H1 (cell line): ENCODE data around the gene CLEC18B. TPM values are rescaled to one million over a fixed set of nuclear protein-coding genes. Genes with fewer than 3 reads are reported as not detected.

Experiments
- CTCF ChIA-PET: fragments of 300-600 bp; sonication (Branson Sonifier 250); formaldehyde crosslinking; loops from one replicate; lab custom pipeline; 2021; ENCODE audit not compliant: partially characterized antibody; lab: Charles Lee
- POLR2A ChIA-PET: fragments of 300-600 bp; sonication (Branson Sonifier 250); formaldehyde crosslinking; loops from one replicate; lab custom pipeline; 2021; ENCODE audit warnings: inconsistent platforms; ENCODE audit not compliant: partially characterized antibody; lab: Charles Lee
- DNase-seq, 2 experiments: peaks; one replicate each; pipeline versions ENCODE4 v3.0.0 to v3.0.0-alpha.2; 2010 to 2022; ENCODE audit warnings: low spot score in 2 of 2, low read depth in 1 of 2, mixed read lengths in 1 of 2
- FAIRE-seq: peaks from 2 replicates; lab custom pipeline; 2011; peaks lifted over from hg19 to GRCh38; lab: Jason Lieb, UNC
- H2AFZ ChIP-seq: 2 replicates; pipeline ENCODE4 v1.8.1; 2012; ENCODE audit warnings: low read length, inconsistent platforms
- H2AK5ac ChIP-seq: 2 replicates; pipeline ENCODE4 v1.6.1; 2013; ENCODE audit warnings: low read depth, low read length
- H2BK120ac ChIP-seq: replicated peaks from 2 replicates; pipeline ENCODE3; 2013; ENCODE audit warnings: low read depth, low read length, inconsistent platforms
- H2BK12ac ChIP-seq: 2 replicates; pipeline ENCODE4 v1.6.1; 2013; ENCODE audit warnings: low read depth, low read length
- H2BK15ac ChIP-seq: 2 replicates; pipeline ENCODE4 v1.6.1; 2013; ENCODE audit warnings: low read length
- H2BK20ac ChIP-seq: 2 replicates; pipeline ENCODE4 v1.6.1; 2013; ENCODE audit warnings: low read length
- H2BK5ac ChIP-seq: 2 replicates; pipeline ENCODE4 v1.6.1; 2013; ENCODE audit warnings: low read depth, low read length
- H3K14ac ChIP-seq: 2 replicates; pipeline ENCODE4 v1.6.1; 2013; ENCODE audit warnings: inconsistent platforms; ENCODE audit not compliant: insufficient read length
- H3K18ac ChIP-seq: 2 replicates; pipeline ENCODE4 v1.6.1; 2013; ENCODE audit warnings: low read length; ENCODE audit errors: extremely low read depth
- H3K23ac ChIP-seq: 2 replicates; pipeline ENCODE4 v1.6.1; 2013; ENCODE audit warnings: inconsistent platforms; ENCODE audit not compliant: insufficient read length
- H3K23me2 ChIP-seq: 2 replicates; pipeline ENCODE4 v1.6.1; 2013; ENCODE audit warnings: low read depth, low read length
- H3K27ac ChIP-seq: 2 replicates; pipeline ENCODE4 v1.6.1; 2011; ENCODE audit warnings: low read depth, low read length, inconsistent platforms
- H3K27me3 ChIP-seq, 4 experiments: replicated peaks in 1 of 4; 1 replicate in 1 of 4; 2 replicates in 3 of 4; pipeline versions ENCODE4 v1.6.1 to v1.8.1; 2011 to 2013; ENCODE audit warnings: low read length in 3 of 4, mild to moderate bottlenecking in 3 of 4, inconsistent platforms in 2 of 4, mixed read lengths in 2 of 4, moderate library complexity in 1 of 4; ENCODE audit not compliant: control insufficient read depth in 3 of 4, insufficient read depth in 3 of 4; ENCODE audit errors: extremely low read depth in 1 of 4
- H3K36me3 ChIP-seq, 4 experiments: 2 replicates each; pipeline versions ENCODE4 v1.6.1 to v1.8.1; 2011 to 2013; ENCODE audit warnings: mild to moderate bottlenecking in 4 of 4, low read length in 3 of 4, moderate library complexity in 2 of 4, control low read depth in 1 of 4, inconsistent platforms in 1 of 4; ENCODE audit not compliant: insufficient read depth in 4 of 4, control insufficient read depth in 2 of 4
- H3K4ac ChIP-seq: replicated peaks from 2 replicates; pipeline ENCODE3; 2013; ENCODE audit warnings: low read length, low read depth, mixed read lengths, inconsistent platforms; ENCODE audit not compliant: insufficient read length
- H3K4me1 ChIP-seq, 4 experiments: replicated peaks in 1 of 4; 1 replicate in 1 of 4; 2 replicates in 3 of 4; pipeline versions ENCODE4 v1.6.1 to v1.8.1; 2011 to 2013; ENCODE audit warnings: low read length in 3 of 4, inconsistent platforms in 2 of 4, mixed read lengths in 1 of 4; ENCODE audit not compliant: insufficient read depth in 4 of 4, control insufficient read depth in 3 of 4
- H3K4me2 ChIP-seq, 2 experiments: 2 replicates each; pipeline versions ENCODE4 v1.6.1 to v1.8.1; 2011 to 2013; ENCODE audit warnings: low read depth in 2 of 2, low read length in 2 of 2, control low read depth in 1 of 2, inconsistent platforms in 1 of 2, mild to moderate bottlenecking in 1 of 2; ENCODE audit not compliant: insufficient read depth in 1 of 2
- H3K4me3 ChIP-seq, 4 experiments: fragments of 200-600, 300-600 bp in 1 of 4; sonication (generic), shearing (Covaris generic), sonication (Bioruptor Twin) in 1 of 4; 2 replicates each; pipeline versions ENCODE4 v1.5.1 to v1.8.1; 2011 to 2016; ENCODE audit warnings: low read length in 4 of 4, low read depth in 3 of 4, control low read depth in 2 of 4, inconsistent platforms in 2 of 4, mild to moderate bottlenecking in 2 of 4, mixed read lengths in 1 of 4, moderate library complexity in 1 of 4; ENCODE audit not compliant: insufficient read depth in 2 of 4; ENCODE audit errors: extremely low read depth in 1 of 4
- H3K56ac ChIP-seq: replicated peaks from 2 replicates; pipeline ENCODE3; 2013; ENCODE audit warnings: low read depth, mild to moderate bottlenecking, mixed read lengths, low read length, inconsistent platforms; ENCODE audit not compliant: insufficient read length
- H3K79me1 ChIP-seq: 2 replicates; pipeline ENCODE4 v1.6.1; 2013; ENCODE audit warnings: low read depth, low read length, control low read depth
- H3K79me2 ChIP-seq, 2 experiments: 2 replicates each; pipeline versions ENCODE4 v1.6.1 to v1.8.1; 2012 to 2013; ENCODE audit warnings: low read length in 2 of 2, mild to moderate bottlenecking in 2 of 2, inconsistent platforms in 1 of 2; ENCODE audit not compliant: insufficient read depth in 2 of 2, control insufficient read depth in 1 of 2
- H3K9ac ChIP-seq, 4 experiments: replicated peaks in 1 of 4; 1 replicate in 1 of 4; 2 replicates in 3 of 4; pipeline versions ENCODE4 v1.6.1 to v1.8.1; 2011 to 2013; ENCODE audit warnings: low read depth in 3 of 4, low read length in 3 of 4, control low read depth in 2 of 4, mild to moderate bottlenecking in 2 of 4, moderate library complexity in 2 of 4, inconsistent platforms in 1 of 4; ENCODE audit errors: extremely low read depth in 1 of 4
- H3K9me3 ChIP-seq, 2 experiments: 2 replicates each; pipeline versions ENCODE4 v1.6.1 to v1.8.1; 2012 to 2013; ENCODE audit warnings: mild to moderate bottlenecking in 2 of 2, moderate library complexity in 2 of 2, control low read depth in 1 of 2, inconsistent platforms in 1 of 2, low read depth in 1 of 2, low read length in 1 of 2, mixed read lengths in 1 of 2; ENCODE audit not compliant: insufficient read depth in 2 of 2
- H4K20me1 ChIP-seq, 2 experiments: replicated peaks in 1 of 2; 2 replicates each; pipeline versions ENCODE3 to v1.8.1; 2011 to 2013; ENCODE audit warnings: inconsistent platforms in 2 of 2, low read length in 2 of 2, mild to moderate bottlenecking in 1 of 2; ENCODE audit not compliant: insufficient read depth in 2 of 2, control insufficient read depth in 1 of 2
- H4K5ac ChIP-seq: 2 replicates; pipeline ENCODE4 v1.6.1; 2013; ENCODE audit warnings: low read length, low read depth, mixed read lengths, inconsistent platforms; ENCODE audit not compliant: insufficient read length
- H4K8ac ChIP-seq: 2 replicates; pipeline ENCODE4 v1.8.0; 2013; ENCODE audit warnings: mild to moderate bottlenecking, moderate library complexity, low read length, inconsistent platforms; ENCODE audit not compliant: insufficient read depth; ENCODE audit errors: extremely low read depth
- H4K91ac ChIP-seq: replicated peaks from 2 replicates; pipeline ENCODE3; 2013; ENCODE audit warnings: low read length, mixed read lengths, inconsistent platforms; ENCODE audit not compliant: insufficient read length
- EP300 ChIP-seq, 2 experiments: IDR thresholded peaks; 1 replicate in 1 of 2; 2 replicates in 1 of 2; pipeline ENCODE4 v1.6.1; 2011 to 2012; ENCODE audit warnings: low read depth in 2 of 2, low read length in 2 of 2, mild to moderate bottlenecking in 2 of 2, borderline replicate concordance in 1 of 2, inconsistent platforms in 1 of 2, moderate library complexity in 1 of 2
- EZH2 ChIP-seq: fragments of 200-600 bp; sonication (generic); IDR thresholded peaks from 2 replicates; pipeline ENCODE4 v1.7.1; 2012; ENCODE audit warnings: low read depth, mild to moderate bottlenecking, moderate library complexity, low read length, inconsistent platforms; ENCODE audit not compliant: severe bottlenecking
- FOSL1 ChIP-seq: IDR thresholded peaks from 2 replicates; pipeline ENCODE4 v1.6.1; 2011; ENCODE audit warnings: mild to moderate bottlenecking, low read depth, low read length, moderate library complexity; ENCODE audit not compliant: insufficient read depth
- PHF8 ChIP-seq: fragments of 200-600 bp; sonication (generic); conservative IDR thresholded peaks from 2 replicates; pipeline ENCODE4 v1.7.1; 2012; ENCODE audit warnings: low read depth, mild to moderate bottlenecking, inconsistent platforms, low read length, moderate library complexity
- RAD21 ChIP-seq, 2 experiments: IDR thresholded peaks in 1 of 2; conservative IDR thresholded peaks in 1 of 2; 2 replicates each; pipeline ENCODE4 v1.6.1; 2011; ENCODE audit warnings: low read depth in 2 of 2, low read length in 2 of 2, improper control_type of control experiment in 1 of 2, inconsistent platforms in 1 of 2, mild to moderate bottlenecking in 1 of 2, moderate library complexity in 1 of 2
- RNF2 ChIP-seq: fragments of 200-900, 300-1000 bp; sonication (generic); IDR thresholded peaks from 2 replicates; pipeline ENCODE4 v1.7.1; 2016; ENCODE audit warnings: borderline replicate concordance, low read depth, mild to moderate bottlenecking, antibody characterized with exemption, low read length; ENCODE audit not compliant: poor library complexity, severe bottlenecking; ENCODE audit errors: missing control alignments
- SP4 ChIP-seq: IDR thresholded peaks from 2 replicates; pipeline ENCODE4 v1.6.1; 2012; ENCODE audit warnings: low read length, inconsistent platforms
- TAF1 ChIP-seq: IDR thresholded peaks from 2 replicates; pipeline ENCODE4 v1.6.1; 2011; ENCODE audit warnings: mild to moderate bottlenecking, low read depth, low read length
- WGBS, 2 experiments: shearing (Covaris generic) in 1 of 2; methylation state at CpG; one replicate each; pipeline versions ENCODE4 v1.1.6 to v1.1.7; 2013 to 2015; ENCODE audit warnings: low lambda C conversion rate in 2 of 2, mixed read lengths in 2 of 2, inconsistent platforms in 1 of 2, low coverage in 1 of 2, missing lambda C conversion rate in 1 of 2; ENCODE audit not compliant: insufficient replicate concordance in 2 of 2, insufficient coverage in 1 of 2, insufficient read length in 1 of 2; ENCODE audit errors: extremely low coverage in 1 of 2, missing lambda C conversion rate in 1 of 2; 5-methylcytosine and 5-hydroxymethylcytosine counted together
- polyA plus RNA-seq, 7 experiments: library from polyadenylated mRNA; depleted of rRNA in 3 of 7; stranded (reverse) in 5 of 7; unstranded in 2 of 7; fragments of >200 nt in 5 of 7; fragments of 200-250 nt in 2 of 7; gene quantifications; 1 replicate in 5 of 7; 2 replicates in 1 of 7; 4 replicates in 1 of 7; pipeline versions ENCODE4 v1.2.1 to v1.2.3, GENCODE V29; 2011 to 2013; ENCODE audit warnings: missing spikeins in 2 of 7, mixed read lengths in 2 of 7
- total RNA-seq: library from RNA; stranded (reverse); fragmentation: NEBNext Ultra II Directional; extraction: Animal tissue kit (Norgen Biotek cat#: 25700); gene quantifications from 2 replicates; pipeline ENCODE4 v1.2.1, GENCODE V29; 2021
- TF ChIP-seq, protein P1 (sequence below): IDR thresholded peaks from 2 replicates; pipeline ENCODE4 v1.6.1; 2011; ENCODE audit warnings: low read length, improper control_type of control experiment

The CLEC18B gene
- total and polyA plus RNA-seq, 2 of the 8 experiments (the other 6 are each of a cell fraction or from before 2014, with no cell fraction given), result 0.11 TPM; not detected in 1

DNA sequence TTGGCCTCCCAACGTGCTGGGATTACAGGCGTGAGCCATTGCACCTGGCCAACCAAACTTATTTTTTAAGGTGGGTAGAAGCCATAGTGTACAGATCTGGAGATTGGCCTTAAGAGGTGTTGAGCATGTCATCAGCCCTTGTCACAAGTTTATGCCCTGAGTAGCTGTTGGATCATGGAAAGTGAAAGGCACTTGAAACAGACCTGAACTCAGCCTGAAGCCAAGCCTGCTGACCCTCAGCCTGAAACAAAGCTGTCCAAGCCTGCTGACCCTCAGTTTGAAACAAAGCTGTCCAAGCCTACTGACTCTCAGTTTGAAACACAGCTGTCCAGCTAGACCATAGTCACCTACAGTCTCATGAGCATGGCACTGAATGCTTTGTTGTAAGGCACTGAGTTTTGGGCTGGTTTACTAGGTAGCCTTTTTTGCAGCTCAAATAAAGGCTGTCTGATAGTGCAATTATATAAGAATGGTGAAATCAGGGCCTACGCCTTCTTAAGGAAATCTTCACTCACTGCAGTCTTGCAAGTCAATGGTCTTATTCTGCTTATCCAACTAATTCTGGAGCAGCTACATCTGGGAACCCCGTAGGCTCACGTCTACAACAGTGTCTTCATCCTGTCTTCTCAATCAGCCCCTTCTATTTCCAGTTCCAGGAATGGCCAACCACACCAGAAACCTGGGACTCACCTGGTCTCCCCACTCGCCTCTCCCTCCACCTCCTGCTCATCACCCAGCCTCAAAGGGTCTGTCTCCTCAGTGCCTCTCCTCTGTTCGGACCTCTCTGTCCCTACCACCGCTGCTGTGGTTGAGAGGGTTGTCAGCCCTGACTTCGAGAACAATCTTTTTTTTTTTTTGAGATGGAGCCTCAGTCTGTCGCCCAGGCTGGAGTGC lies 48.1 kb downstream of the CLEC18B start:
- no peaks in the 10 kb centered on the region for H3K36me3 ChIP-seq
- WGBS, 2 experiments, result 90% methylated on average over 10 of the region's 10 CpGs; no CpG with 5 or more reads in 1 of the 2 experiments
- H3K4me1 ChIP-seq, result no peaks in the 10 kb centered on the region
- H3K27me3 ChIP-seq, result no peaks in the 10 kb centered on the region
- H2BK12ac ChIP-seq, result no peak overlapping the region
- H3K4ac ChIP-seq, result no peak overlapping the region
- no peak overlapping the region for H3K4me2 ChIP-seq
- CTCF ChIA-PET, result interaction anchor here (0.6 kb wide), 1 partner anchor 1378 kb away, joined by 3 read pairs; no protein-coding TSS in a partner anchor
- H3K56ac ChIP-seq, result no peak overlapping the region
- POLR2A ChIA-PET, result interaction anchor here (1.6 kb wide), 1 partner anchor 293 kb away, joined by 4 read pairs; the partner anchor contains the start of gene RFWD3
- no peak overlapping the region for H2BK5ac ChIP-seq
- no peak overlapping the region for H2BK120ac ChIP-seq
- no peak overlapping the region for H3K27ac ChIP-seq
- H2BK15ac ChIP-seq, result no peak overlapping the region
- H2AK5ac ChIP-seq, result no peak overlapping the region
- H3K79me2 ChIP-seq, result no peaks in the 10 kb centered on the region
- no peaks in the 10 kb centered on the region for H4K20me1 ChIP-seq
- H3K18ac ChIP-seq, result no peak overlapping the region
- no peak overlapping the region for H2BK20ac ChIP-seq
- no peak for FAIRE-seq
- no peak overlapping the region for H3K14ac ChIP-seq
- peak overlapping the region; percentile 75 for H4K8ac ChIP-seq
- no peaks in the 10 kb centered on the region for H3K79me1 ChIP-seq
- H3K23me2 ChIP-seq, result no peaks in the 10 kb centered on the region
- DNase-seq, result no peak
- no peaks in the 10 kb centered on the region for H3K9me3 ChIP-seq
- no peak overlapping the region for H2AFZ ChIP-seq
- no peak overlapping the region for H4K5ac ChIP-seq
- no peak overlapping the region for H4K91ac ChIP-seq
- no peak overlapping the region for H3K23ac ChIP-seq
- peak overlapping the region in 1 of 4 experiments; percentile 8; a peak in 1 of 7 replicates for H3K9ac ChIP-seq
- no peak overlapping the region for H3K4me3 ChIP-seq
- TF ChIP-seq EP300 (IDR thresholded peaks at IDR 0.05; ENCODE audit: borderline replicate concordance in 1 of 2, low read depth in 2 of 2, low read length in 2 of 2), result no peak
- TF ChIP-seq FOSL1, result no peak
- TF ChIP-seq SP4, result no peak
- TF ChIP-seq TAF1, result no peak
- TF ChIP-seq RNF2, result no peak
- no peak for TF ChIP-seq RAD21 (IDR thresholded peaks at IDR 0.05 in 1 of 2, conservative IDR thresholded peaks at IDR 0.05 in 1 of 2; ENCODE audit: low read depth in 2 of 2, low read length in 2 of 2)
- TF ChIP-seq PHF8, result no peak
- TF ChIP-seq EZH2, result no peak
- TF ChIP-seq, protein P1, sequence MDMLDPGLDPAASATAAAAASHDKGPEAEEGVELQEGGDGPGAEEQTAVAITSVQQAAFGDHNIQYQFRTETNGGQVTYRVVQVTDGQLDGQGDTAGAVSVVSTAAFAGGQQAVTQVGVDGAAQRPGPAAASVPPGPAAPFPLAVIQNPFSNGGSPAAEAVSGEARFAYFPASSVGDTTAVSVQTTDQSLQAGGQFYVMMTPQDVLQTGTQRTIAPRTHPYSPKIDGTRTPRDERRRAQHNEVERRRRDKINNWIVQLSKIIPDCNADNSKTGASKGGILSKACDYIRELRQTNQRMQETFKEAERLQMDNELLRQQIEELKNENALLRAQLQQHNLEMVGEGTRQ, result no peak
